Osteocyte (in vitro differentiated cells): ENCODE measurements around the gene MT1G. TPM values are rescaled to one million over a fixed set of nuclear protein-coding genes. Genes with fewer than 3 reads are reported as not detected.

Source experiments
- DNase-seq: peaks from one replicate; pipeline ENCODE4 v3.0.0; 2021; ENCODE audit warnings: mixed read lengths; ENCODE audit not compliant: unreplicated experiment; ENCODE audit errors: extremely low spot score
- H3K27ac Mint-ChIP-seq: one replicate; pipeline ENCODE4 v1.8.0; 2021; ENCODE audit warnings: mild to moderate bottlenecking, mixed read lengths; ENCODE audit not compliant: unreplicated experiment
- H3K27me3 Mint-ChIP-seq: one replicate; pipeline ENCODE4 v1.8.0; 2021; ENCODE audit warnings: mixed read lengths; ENCODE audit not compliant: unreplicated experiment
- H3K36me3 Mint-ChIP-seq: one replicate; pipeline ENCODE4 v1.8.0; 2021; ENCODE audit warnings: mixed read lengths; ENCODE audit not compliant: unreplicated experiment
- H3K4me1 Mint-ChIP-seq: one replicate; pipeline ENCODE4 v1.8.0; 2021; ENCODE audit warnings: mixed read lengths; ENCODE audit not compliant: unreplicated experiment
- H3K4me3 Mint-ChIP-seq: one replicate; pipeline ENCODE4 v1.8.0; 2021; ENCODE audit warnings: mild to moderate bottlenecking, moderate library complexity, mixed read lengths; ENCODE audit not compliant: unreplicated experiment
- H3K9me3 Mint-ChIP-seq: one replicate; pipeline ENCODE4 v1.8.0; 2021; ENCODE audit warnings: mixed read lengths; ENCODE audit not compliant: unreplicated experiment
- CTCF ChIP-seq: fragments of 200-600 bp; sonication (generic); IDR thresholded peaks from 2 replicates; pipeline ENCODE4 v1.5.0; 2021; ENCODE audit warnings: antibody characterized with exemption, mild to moderate bottlenecking, moderate library complexity
- total RNA-seq: library from RNA; stranded (reverse); gene quantifications from 2 replicates; pipeline ENCODE4 v1.2.1, GENCODE V29; 2021

MT1G gene
- total RNA-seq, 1 donor from 2014 or later: not detected

GRCh38 chr16:56630134-56630533 is 37.7 kb downstream of the MT1G start:
- peaks cover 17% of the 10 kb centered on the region for H3K27me3 Mint-ChIP-seq

GRCh38 chr16:56629531-56629930 is 38.3 kb downstream of the MT1G start:
- Mint-ChIP-seq H3K9me3 (no peaks in the 10 kb centered on the region), H3K36me3 (no peaks in the 10 kb centered on the region), H3K27ac (no peak overlapping the region), H3K4me1 (peaks cover 44% of the 10 kb centered on the region), H3K4me3 (no peak overlapping the region), H3K27me3 (peaks cover 11% of the 10 kb centered on the region)
- no peak for TF ChIP-seq CTCF
- DNase-seq: no peak

More at GRCh38 chr16:56630134-56630533, 37.7 kb downstream of the MT1G start:
- Mint-ChIP-seq H3K9me3 (no peaks in the 10 kb centered on the region), H3K27ac (no peak overlapping the region), H3K4me3 (no peak overlapping the region), H3K36me3 (no peaks in the 10 kb centered on the region), H3K4me1 (peaks cover 45% of the 10 kb centered on the region)
- no peak for DNase-seq
- TF ChIP-seq CTCF: no peak

DNA sequence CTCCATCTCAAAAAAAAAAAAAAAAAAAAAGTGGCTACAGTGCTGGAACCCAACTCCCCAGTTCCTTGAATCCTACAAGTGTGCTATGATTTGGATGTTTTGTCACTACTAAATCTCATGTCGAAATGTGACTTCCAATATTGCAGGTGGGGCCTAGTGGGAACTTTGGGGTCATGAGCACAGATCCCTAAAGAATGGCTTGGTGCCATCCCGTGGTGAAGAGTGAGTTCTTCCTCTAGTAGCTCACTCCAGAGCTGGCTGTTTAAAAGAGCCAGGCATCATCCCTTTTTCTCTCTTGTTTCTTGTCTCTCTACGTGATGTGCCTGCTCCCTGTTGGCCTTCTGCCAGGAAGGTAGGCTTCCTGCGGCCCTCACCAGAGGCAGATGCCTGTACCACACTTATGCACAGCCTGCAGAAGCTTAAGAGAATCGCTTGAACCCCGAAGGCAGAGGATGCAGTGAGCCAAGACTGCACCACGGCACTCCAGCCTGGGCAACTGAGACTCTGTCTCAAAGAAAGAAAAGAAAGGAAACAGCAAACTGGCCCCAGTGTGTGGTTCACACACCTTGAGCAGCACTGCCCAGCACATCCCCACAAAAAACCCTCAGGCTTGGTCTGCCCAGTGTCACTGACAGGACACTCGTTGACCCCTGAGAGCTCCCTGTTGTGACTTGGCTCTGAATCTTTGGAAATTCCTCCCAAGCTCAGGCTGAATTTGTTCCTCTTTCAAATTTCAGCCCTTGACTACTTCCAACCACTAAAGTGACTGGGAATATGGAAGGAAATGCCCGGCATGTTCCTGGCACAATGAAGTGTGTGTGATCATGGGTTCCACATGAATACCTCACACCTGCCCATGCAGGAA is 39.1 kb downstream of the MT1G start:
- Mint-ChIP-seq H3K9me3 (no peaks in the 10 kb centered on the region), H3K4me3 (no peak overlapping the region), H3K27me3 (peaks cover 4% of the 10 kb centered on the region), H3K27ac (no peak overlapping the region), H3K4me1 (peaks cover 40% of the 10 kb centered on the region), H3K36me3 (no peaks in the 10 kb centered on the region)
- DNase-seq: no peak
- no peak for TF ChIP-seq CTCF

DNA sequence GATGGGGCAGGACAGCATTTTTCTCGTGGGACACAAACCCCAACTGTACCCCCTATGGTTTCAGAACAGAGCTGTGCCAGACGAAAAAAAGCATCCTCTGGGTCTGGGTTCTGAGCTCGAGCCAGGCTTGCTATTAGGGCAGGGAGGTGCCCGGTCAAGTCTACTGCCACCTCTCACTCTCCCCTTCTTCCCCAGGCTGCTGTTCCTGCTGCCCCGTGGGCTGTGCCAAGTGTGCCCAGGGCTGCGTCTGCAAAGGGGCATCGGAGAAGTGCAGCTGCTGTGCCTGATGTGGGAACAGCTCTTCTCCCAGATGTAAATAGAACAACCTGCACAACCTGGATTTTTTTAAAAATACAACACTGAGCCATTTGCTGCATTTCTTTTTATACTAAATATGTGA is 41.2 kb downstream of the MT1G start:
- no peaks in the 10 kb centered on the region for H3K36me3 Mint-ChIP-seq
- H3K27me3 Mint-ChIP-seq: no peaks in the 10 kb centered on the region
- no peak for TF ChIP-seq CTCF
- peak overlapping the region; percentile 79 for H3K4me3 Mint-ChIP-seq
- H3K4me1 Mint-ChIP-seq: peaks cover 32% of the 10 kb centered on the region
- no peaks in the 10 kb centered on the region for H3K9me3 Mint-ChIP-seq
- peak overlapping the region; percentile 68 for H3K27ac Mint-ChIP-seq
- no peak for DNase-seq

GRCh38 chr16:56625943-56626654 is 41.8 kb downstream of the MT1G start:
- peak overlapping the region; percentile 79 for H3K4me3 Mint-ChIP-seq
- no peaks in the 10 kb centered on the region for H3K27me3 Mint-ChIP-seq
- H3K27ac Mint-ChIP-seq: peak overlapping the region; percentile 68
- no peaks in the 10 kb centered on the region for H3K36me3 Mint-ChIP-seq
- TF ChIP-seq CTCF: no peak
- no peaks in the 10 kb centered on the region for H3K9me3 Mint-ChIP-seq
- peaks cover 34% of the 10 kb centered on the region for H3K4me1 Mint-ChIP-seq
- DNase-seq: no peak
